HG02852 (cell line): ENCODE data around the gene GYPB.
"Not testable (repeated sequence)": the region's sequence is repeated elsewhere in the genome, so short reads cannot be mapped to it uniquely, and the experiment has no call there.

Experiments
- ATAC-seq: cut with Tn5 transposase; IDR thresholded peaks from one replicate; pipeline ENCODE4 v1.9.1; 2021; ENCODE audit warnings: mild to moderate bottlenecking, moderate library complexity; ENCODE audit not compliant: unreplicated experiment

GYPB gene

GRCh38 chr4:144016057-144016605 is 3.0 kb downstream of the GYPB start:
- ATAC-seq, result not testable (repeated sequence)

- ATAC-seq, result no peak
Observed at GRCh38 chr4:144014808-144015207, 4.4 kb downstream of the GYPB start.

GRCh38 chr4:144008602-144009001 is 10.6 kb downstream of the GYPB start:
- not testable (repeated sequence) for ATAC-seq

GRCh38 chr4:144007960-144008359 is 11.2 kb downstream of the GYPB start:
- not testable (repeated sequence) for ATAC-seq

GRCh38 chr4:144006200-144006803 is 12.9 kb downstream of the GYPB start:
- ATAC-seq, result not testable (repeated sequence)

GRCh38 chr4:144005558-144005953 is 13.6 kb downstream of the GYPB start:
- not testable (repeated sequence) for ATAC-seq

GRCh38 chr4:144004868-144005557 is 14.2 kb downstream of the GYPB start:
- not testable (repeated sequence) for ATAC-seq

- not testable (repeated sequence) for ATAC-seq
Observed at GRCh38 chr4:144003890-144004265, 15.3 kb downstream of the GYPB start.

- ATAC-seq, result not testable (repeated sequence)
Observed at GRCh38 chr4:144003205-144003889, 15.8 kb downstream of the GYPB start.

- not testable (repeated sequence) for ATAC-seq
Observed at GRCh38 chr4:144000331-144000995, 18.7 kb downstream of the GYPB start.

GRCh38 chr4:143996193-143996592 is 23.0 kb downstream of the GYPB start:
- ATAC-seq, result not testable (repeated sequence)

GRCh38 chr4:143991761-143992160 is 27.4 kb downstream of the GYPB start:
- not testable (repeated sequence) for ATAC-seq

- not testable (repeated sequence) for ATAC-seq
Observed at GRCh38 chr4:143990717-143991116, 28.5 kb downstream of the GYPB start.

GRCh38 chr4:143986180-143986579 is 33.0 kb downstream of the GYPB start:
- no peak for ATAC-seq

GRCh38 chr4:143980776-143981175 is 38.4 kb downstream of the GYPB start:
- not testable (repeated sequence) for ATAC-seq

- ATAC-seq, result not testable (repeated sequence)
Observed at GRCh38 chr4:143975527-143975926, 43.7 kb downstream of the GYPB start.

- not testable (repeated sequence) for ATAC-seq
Observed at GRCh38 chr4:143974021-143974420, 45.2 kb downstream of the GYPB start.

- no peak for ATAC-seq
Observed at GRCh38 chr4:143961075-143961474, 58.1 kb downstream of the GYPB start.

- not testable (repeated sequence) for ATAC-seq
Observed at GRCh38 chr4:143955306-143955705, 63.9 kb downstream of the GYPB start.

- not testable (repeated sequence) for ATAC-seq
Observed at GRCh38 chr4:143951458-143951972, 67.7 kb downstream of the GYPB start.

GRCh38 chr4:143950967-143951366 is 68.2 kb downstream of the GYPB start:
- not testable (repeated sequence) for ATAC-seq
